Kidney capillary endothelial cell (primary cell): ENCODE results near the gene ADH1B.
"Not testable (repeated sequence)": the region's sequence is repeated elsewhere in the genome, so short reads cannot be mapped to it uniquely, and the experiment has no call there.

Experiments
- DNase-seq: peaks from one replicate; pipeline ENCODE4 v3.0.0-alpha.2; 2018; ENCODE audit warnings: low spot score

ADH1B gene

DNA sequence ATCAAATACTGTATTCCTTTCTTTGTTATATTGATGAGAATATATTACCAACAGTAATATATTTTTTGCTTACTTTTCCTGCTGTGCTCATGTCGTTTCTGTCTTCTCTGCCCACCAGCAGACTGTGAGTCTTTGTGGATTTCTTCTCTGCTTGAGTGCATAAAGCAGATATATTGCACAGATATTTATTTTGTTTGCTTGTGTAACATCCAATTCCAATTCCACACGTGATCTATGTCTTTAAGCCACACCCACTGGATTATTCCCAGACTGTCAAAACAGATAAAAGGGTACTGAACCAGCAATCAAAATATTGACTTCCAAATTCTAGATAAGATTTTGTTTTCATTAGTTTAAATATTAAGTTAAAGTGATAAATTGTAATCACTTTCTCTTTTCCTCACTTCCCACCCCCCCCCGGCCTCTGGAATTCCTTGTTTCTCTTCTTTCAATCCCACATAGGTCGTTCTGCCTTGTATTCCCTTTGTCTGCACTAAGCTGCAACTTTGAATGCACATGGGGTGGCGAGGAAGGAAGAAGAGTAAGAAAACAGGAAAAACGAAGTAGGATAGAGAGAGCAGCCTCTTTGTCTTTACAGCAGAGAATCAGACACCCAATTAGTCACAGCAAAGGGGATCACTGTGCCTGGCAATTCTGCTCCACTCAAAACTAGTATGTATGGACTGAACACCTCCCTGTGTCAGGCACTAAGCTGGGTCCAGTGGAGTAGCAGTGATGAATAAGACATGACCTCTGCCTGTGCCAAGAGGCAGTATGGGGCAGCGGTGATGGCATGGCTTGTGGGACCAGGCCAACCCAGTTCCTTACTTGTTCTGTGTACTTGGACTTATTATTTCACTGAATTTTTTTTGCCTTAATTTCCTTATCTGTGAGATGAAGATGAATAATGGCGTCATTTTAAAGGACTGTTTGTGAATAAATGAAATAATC, at the start of gene ADH1B:
Gene ADH1B (minus strand): TSS at position 161 of the 951 bp plus-strand sequence. CDS start 70 bp downstream, at position 91.
- no peak for DNase-seq

DNA sequence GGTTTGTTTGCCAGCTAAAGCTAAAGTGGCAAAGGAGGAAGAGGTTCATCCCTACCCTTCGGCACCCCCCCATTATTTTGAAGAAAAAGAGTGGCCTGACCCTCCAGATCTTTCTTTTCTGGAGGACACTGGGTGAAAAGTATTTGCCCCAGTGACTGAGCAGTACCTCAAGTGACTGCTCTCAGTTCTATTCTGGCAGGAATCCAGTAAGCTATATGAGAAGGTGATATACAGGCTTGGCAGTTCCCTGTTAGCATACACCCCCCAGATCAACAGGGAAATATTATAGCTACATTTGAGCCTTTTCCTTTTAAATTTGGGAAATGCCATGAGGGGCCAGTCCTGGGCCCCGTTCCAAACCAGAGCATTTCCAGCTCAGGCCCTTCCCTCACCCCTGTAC, 46.6 kb upstream of the ADH1B start:
- not testable (repeated sequence) for DNase-seq

DNA sequence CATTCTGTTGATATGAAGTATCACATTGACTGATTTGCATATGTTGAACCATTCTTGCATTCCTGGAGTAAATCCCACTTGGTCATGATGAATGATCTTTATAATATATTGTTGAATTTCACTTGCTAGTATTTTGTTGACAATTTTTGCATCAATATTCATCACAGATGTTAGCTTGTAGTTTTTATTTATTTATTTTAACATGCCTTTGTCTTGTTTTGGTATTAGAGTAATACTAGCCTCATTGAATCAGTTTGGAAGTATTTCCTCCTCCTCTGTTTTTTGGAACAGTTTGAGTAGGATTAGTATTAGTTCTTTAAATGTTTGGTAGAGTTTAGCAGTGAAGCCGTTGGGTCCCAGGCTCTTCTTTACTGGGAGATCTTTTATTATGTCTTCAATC, 45.3 kb upstream of the ADH1B start:
- no peak for DNase-seq

DNA sequence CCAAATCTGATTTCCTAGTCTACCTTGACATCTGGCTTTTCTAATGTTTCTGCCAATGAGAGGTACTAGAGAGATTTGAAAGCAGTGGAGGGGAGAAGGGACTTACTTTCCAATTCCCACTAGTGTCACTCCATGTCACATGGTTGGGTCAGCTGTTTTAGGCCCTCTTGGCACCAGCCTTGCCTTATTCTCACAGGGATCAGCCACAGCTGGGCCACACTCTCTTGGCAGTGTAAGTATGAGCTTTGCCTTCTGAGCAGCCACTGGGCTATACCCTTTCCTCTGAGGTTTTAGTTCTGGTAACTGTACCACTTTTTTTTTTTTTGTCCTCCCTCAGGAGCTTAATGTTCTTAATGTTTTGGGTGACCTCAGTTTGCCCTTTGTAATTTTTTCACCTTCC, 41.6 kb upstream of the ADH1B start:
- DNase-seq: no peak

DNA sequence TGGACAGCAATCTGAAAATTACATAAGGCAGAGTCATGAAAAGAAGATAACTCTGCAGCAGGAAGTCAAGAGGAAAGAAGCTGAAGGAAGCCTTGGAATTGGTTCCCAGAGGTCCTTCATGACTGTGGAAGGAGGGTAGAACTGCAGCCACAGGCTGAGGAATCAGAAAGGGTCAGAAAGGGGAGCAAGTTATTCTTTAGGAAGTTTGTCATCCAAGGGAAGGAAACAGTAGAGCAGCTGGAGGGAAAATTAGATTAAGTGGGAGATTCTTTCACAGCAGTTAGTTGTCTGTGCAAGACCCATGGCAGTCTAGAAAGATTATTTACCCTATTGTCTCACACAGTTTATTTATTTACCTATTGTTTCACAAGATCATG, 40.7 kb upstream of the ADH1B start:
- no peak for DNase-seq

DNA sequence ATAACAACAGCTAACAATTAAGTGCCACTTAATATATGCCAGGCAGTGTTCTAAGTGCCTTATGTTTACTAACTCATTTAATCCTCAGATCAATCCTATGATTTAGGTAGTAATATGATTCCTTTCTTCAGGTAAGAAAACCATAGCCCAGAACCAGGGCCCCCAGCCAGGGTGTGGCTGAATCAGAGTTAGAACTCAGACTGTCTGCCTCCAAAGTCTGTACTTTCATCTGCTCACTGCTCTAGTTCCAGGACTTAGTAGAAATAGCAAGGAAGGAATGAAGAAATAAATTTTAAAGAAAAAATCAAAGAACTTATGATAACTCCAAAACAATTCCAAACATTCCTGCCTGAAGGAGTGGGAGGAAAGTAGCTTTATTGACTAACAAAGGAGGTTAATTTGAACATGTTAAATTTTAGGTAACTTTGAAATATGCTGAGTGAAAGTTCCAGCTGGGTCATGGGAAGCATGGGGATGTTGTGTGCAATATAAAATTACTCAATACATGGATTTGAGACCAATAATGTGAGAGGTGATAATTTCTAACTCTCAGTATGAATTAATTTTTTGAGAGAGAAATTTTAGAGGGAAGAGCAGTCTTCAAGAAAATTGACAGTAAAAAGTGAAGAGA, 40.2 kb upstream of the ADH1B start:
- DNase-seq: no peak

DNA sequence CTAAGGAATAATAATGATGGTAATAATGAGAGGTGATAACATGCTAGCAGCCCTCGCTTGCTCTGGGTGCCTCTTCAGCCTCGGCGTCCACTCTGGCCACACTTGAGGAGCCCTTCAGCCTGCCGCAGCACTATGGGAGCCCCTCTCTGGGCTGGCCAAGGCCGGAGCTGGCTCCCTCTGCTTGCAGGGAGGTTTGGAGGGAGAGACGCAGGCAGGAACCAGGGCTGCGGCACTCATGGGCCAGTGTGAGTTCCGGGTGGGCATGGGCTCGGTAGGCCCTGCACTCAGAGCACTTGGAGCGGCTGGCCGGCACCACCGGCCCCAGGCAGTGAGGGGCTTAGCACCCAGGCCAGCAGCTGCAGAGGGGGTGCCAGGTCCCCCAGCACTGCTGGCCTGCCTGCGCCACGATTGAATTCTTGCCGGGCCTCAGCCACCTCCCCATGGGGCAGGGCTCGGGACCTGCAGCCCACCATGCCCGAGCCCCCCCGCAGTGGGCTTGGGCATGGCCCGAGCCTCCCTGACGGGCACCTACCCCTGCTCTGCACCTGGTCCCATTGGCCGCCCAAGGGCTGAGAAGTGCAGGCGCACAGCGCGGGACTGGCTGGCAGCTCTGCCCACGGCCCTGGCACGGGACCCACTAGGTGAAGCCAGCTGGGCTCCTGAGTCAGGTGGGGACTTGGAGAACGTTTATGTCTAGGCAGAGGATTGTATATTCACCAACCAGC, 38.4 kb upstream of the ADH1B start:
- DNase-seq: no peak

DNA sequence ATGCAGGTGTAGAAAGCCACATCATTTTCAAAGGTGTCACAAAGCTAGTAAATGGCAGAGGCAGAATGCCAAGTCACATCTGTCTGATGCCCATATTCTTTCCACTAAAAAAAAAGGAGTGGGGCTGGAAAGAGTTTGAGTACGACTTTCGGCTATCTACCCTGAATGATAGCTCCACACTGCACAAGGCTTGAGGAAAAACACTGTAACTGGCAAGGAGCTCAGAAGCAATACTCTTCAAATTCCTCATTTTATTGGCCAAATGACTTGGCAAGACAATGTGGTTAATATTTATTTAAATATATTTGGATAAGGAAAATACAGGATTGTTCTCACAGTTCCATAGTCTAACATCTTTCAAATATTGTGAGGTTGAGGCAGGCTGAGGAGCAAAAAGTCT, 36.7 kb upstream of the ADH1B start:
- DNase-seq: no peak

DNA sequence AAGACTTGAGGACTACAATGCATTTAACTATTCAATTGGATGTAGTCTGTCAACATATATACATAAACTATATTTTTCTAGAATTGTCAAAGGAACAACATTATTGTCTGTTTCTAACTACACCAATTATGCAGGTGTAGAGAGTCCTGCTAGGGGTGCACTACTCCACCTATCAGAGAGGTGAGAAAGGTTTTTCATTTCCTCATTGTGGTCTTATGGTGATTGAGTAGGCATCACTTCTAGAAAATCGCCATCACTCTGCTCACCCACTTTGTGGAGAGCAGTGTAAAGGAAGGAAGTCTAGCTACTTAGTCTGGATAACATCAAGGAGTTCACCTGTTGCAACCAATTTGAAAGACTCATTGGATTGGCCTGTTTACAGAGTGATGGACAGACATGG, 35.8 kb upstream of the ADH1B start:
- DNase-seq: no peak

DNA sequence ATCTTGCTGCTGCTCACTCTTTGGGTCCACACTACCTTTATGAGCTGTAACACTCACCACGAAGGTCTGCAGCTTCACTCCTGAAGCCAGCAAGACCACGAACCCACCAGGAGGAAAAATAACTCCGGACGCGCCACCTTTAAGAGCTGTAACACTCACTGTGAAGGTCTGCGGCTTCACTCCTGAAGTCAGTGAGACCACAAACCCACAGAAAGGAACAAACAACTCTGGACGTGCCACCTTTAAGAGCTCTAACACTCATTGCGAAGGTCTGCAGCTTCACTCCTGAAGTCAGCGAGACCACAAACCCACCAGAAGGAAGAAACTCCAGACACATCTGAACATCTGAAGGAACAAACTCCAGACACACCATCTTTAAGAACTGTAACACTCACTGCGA, 34.9 kb upstream of the ADH1B start:
- DNase-seq: not testable (repeated sequence)

DNA sequence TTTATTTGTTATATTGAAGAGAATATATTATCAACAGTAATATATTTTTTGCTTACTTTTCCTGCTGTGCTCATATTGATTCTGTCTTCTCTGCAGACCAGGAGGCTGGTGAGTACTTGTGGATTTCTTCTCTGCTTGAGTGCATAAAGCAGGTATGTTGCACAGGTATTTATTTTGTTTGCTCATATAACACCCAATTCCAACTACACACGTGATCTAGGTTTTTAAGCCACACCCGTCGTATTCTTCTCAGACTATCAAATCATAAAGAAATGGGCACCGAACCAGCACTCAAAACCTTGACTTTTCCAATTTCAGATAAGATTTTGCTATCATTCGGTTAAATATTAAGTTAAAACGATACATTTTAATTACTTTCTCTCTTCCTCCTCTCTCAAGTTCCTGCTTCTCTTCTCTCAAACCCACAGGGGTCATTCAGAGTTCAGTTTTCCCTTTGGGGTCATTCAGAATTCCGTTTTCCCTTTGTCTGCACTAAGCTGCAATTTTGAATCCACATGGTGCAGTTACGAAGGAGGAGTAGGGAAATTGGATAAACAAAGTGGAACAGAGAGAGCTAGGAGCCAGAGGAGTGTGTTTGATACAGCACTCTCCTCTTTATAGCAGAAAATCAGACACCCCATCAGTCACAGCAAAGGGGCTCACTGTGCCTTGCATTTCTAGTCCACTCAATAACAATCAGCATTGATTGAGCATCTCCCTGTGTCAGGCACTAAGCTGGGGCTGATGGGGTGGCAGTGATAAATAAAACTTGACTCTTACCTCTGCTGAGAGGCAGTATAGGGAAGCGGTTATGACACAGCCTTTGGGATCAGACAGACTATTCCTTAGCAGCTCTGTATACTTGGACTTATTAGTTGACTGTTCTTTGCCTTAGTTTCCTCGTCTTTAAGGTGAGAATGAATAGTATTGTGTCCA, 31.7 kb upstream of the ADH1B start, which contains the start of gene ADH1C:
Gene ADH1C (minus strand): TSS at position 145 of the 936 bp plus-strand sequence. CDS start 71 bp downstream, at position 74.
- DNase-seq: no peak

DNA sequence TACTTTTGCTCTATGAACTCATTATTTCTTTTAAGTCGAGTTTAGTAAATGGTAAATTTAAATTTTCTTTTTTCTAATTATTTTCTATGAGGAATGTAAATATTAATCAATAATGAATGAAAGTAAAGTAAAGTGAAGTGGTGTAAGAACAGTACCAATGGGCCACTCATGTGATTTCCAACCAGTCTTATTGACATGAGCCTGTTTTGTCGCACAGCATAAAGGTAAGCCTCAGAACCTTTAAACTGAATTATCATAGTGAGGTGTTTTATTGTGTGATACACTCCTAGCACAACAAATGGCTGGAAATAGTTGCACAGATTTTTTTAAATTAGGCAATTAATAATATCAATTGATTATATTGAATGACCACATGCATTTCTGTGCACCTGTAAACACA, 30.3 kb upstream of the ADH1B start:
- DNase-seq: no peak

DNA sequence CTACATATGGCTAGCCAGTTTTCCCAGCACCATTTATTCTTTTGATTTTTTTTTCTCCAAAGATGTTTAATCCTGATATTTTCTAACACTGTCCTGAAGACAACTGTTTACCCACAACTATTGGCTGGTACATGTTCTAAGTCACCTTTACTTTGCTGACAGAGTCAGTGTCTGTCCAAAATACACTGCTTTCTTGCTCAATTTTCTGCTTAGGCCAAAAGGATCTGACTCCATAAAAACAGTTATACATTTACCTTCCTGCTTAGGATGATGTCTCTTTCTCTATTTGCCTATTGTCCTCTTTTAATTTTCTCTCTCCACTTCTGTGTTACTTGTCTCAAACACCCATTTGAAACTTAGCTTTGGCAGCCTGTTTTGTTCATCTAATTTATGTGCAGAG, 28.1 kb upstream of the ADH1B start:
- no peak for DNase-seq

DNA sequence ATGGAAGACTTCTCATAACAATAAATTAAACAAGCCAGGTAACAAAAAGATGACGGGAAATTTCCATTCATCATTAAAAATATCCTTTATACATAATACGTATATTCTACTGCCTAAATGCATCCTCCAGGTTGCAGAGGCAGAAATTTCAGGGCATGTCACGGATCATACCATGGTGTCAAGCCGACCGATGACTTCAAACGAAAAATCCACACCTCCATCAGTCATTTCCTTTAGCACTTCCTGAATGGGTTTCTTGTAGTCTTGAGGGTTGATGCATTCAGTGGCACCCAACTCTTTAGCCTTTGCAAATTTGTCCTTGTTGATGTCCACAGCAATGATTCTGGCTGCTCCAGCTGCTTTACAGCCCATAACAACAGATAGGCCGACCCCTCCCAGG, 21.4 kb upstream of the ADH1B start:
- DNase-seq: not testable (repeated sequence)

DNA sequence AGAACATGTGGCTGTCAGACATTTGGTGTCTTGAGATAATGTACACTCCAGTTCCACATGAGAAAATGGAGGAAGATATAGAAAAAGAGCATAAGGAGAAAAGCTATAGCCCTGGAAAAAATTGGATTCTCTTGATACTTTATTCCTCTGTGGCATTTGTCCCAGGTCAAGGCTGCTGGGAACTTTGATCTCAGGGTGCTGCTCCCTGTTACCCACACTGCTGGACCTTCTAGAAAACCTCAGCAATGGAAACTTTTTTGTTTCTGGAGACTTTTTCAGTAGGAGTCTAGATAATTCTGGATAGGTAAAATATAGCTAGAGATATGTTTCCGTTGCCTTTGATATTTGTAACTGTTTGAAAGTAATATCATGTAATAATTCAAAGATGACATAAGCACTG, 20.2 kb upstream of the ADH1B start:
- DNase-seq: no peak

DNA sequence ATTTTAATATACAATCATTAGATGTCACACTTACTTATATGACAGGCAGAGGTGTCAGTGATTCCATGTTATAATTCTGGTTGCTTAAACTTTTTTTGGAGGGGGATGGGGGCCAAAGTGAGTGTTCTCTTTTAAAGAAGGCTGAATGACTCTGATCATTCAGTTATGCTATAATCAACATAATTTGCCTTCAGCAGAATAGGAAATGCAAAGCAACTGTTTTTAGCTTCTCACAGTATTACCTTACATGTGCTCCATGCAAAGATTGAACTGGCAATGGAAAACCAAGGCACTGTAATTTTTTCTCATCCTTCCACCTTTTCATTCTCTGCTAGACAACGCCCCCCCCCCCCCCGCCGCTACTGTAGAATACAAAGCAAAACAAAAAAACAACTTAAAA, 18.0 kb upstream of the ADH1B start:
- no peak for DNase-seq

DNA sequence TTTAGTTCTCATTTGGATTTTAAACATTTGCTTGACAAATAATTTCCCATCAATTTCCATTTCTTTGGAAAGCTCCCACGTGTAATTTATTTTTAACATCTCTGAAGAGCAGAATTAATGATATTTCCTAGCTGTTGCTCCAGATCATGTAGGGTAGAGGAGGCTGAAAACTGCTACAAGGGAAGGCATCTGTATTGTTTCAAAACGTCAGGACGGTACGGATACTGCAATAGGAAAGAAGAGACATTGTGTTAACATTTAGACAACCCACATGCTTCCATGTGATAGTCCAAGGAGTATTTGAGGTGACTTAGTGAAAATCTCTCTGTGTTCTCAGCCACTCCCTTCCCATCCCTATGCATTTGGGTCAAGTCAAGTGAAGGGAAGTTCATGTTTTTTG, 15.4 kb upstream of the ADH1B start:
- no peak for DNase-seq

DNA sequence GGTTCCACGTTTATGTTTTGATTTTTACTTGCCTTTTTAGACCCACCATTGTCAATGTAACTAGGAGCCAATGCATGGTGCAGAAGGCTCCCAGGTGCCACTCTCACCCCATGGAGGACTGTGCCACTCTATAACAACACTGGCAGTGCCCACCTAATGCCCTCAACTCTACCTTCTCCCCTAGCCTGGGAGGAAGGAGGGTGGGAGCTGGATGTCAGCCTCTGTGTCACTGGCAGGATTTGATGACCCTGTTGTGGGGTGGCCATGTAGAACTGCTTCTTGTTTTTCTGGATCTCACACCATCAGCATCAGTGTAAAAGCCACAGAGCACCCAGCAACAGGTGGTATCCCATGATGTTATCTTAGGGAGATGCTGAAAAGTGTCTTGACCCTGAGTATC, 13.7 kb upstream of the ADH1B start:
- no peak for DNase-seq

DNA sequence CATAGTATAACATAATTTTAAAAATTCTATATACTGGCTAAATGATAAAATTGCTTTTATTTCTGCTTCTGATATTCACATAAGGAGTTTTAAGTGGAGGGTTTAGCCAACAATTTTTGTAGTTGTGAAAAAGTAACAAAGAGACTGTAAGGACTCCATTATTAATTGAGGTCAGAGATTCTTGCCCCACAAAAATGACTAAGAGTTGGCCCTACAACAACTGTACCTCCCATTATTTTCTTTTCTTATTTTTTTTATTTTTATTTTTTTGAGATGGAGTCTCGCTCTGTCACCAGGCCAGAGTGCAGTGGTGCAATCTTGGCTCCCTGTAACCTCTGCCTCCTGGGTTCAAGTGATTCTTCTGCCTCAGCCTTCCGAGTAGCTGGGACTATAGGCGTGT, 9.4 kb upstream of the ADH1B start:
- no peak for DNase-seq

DNA sequence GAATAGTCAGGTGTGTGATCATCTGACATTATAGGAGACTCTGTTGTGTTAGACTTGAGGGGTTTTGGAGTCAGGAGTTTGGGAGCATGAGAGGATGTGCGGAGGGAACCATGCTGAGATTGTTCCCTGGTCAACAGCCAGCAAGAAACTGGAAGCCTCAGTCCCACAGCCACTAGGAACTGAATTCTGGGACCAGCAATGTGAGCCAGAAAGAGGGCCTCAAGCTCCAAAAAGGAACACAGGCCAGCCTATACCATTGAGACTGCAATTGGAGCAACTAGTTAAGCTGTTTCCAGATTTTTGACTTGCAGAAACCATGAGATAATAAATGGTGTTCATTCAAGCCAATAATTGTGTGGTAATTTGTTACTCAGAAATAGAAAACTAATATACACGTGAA, 8.7 kb upstream of the ADH1B start:
- no peak for DNase-seq

DNA sequence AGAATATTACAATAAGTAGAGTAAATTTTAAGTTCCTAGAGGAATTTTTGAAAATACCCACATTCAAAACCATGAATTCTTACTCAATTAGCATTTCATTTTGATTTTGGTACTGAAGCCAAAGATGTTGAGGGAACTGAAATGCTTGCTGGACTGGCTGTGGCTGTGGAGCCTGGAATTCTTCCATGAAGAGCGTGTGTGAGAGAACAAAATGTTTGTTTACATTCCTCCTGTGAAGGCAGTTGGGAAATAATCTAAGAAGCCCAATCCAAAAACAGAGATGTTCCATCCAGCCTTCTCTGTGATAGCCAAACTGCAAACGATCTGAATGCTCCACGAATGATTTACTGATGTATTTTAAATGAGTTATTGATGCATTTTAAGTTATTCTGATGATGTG, 3.8 kb upstream of the ADH1B start:
- DNase-seq: no peak

DNA sequence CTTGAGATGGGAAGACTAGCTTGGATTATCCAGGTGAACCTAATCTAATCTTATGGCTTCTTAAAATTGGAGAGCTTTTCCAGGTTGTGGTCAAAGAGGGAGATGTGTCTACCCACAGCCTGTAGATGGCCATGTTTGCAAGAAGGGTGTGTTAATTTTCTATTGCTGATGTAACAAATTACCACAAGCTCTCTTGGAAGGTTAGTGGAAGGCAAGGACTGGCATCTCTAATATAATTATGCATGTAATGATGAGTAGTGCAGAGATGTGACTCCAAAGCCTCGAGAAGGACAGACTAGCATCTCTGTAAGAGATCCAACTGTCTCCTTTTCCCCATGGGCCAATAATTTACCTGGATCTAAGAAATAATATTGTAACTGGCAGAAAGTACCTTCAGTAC, 3.2 kb upstream of the ADH1B start:
- no peak for DNase-seq
